NT2/D1 (cell line): ENCODE data around the gene GPAM.
"Not testable (repeated sequence)": the region's sequence is repeated elsewhere in the genome, so short reads cannot be mapped to it uniquely, and the experiment has no call there.

Experiments
- SUZ12 ChIP-seq: IDR thresholded peaks from 2 replicates; pipeline ENCODE4 v1.6.1; 2011; ENCODE audit not compliant: insufficient read length, insufficient read depth; ENCODE audit errors: extremely low read depth
- YY1 ChIP-seq: IDR thresholded peaks from 2 replicates; pipeline ENCODE4 v1.6.1; 2011; ENCODE audit not compliant: insufficient read length, insufficient read depth
- ZNF274 ChIP-seq: IDR thresholded peaks from 2 replicates; pipeline ENCODE4 v1.6.1; 2011; ENCODE audit warnings: mild to moderate bottlenecking, low read depth, low read length

GRCh38 chr10:112197662-112198061 lies 14.1 kb upstream of the GPAM start:
- not testable (repeated sequence) for TF ChIP-seq ZNF274, SUZ12, YY1
